Measurements from ENCODE around the gene JAM3. TPM values are rescaled to one million over a fixed set of nuclear protein-coding genes. Genes with fewer than 3 reads are reported as not detected.
A peak's percentile ranks its signal among the peaks of the same experiment; 100 is the strongest.

JAM3 gene
- total RNA-seq (2012; rRNA removed) = 59.1 and 62.3 TPM in 2 replicates

GRCh38 chr11:134068829-134069425 is at the start of gene JAM3:
Gene JAM3 (plus strand): TSS chr11:134069072. CDS start chr11:134069084, 12 bp downstream.
- no peaks in the 10 kb centered on the region for H3K36me3 ChIP-seq (ENCODE audit: insufficient read depth, low read length)
- H3K9ac ChIP-seq (ENCODE audit: low read depth, low read length) = peak within 1 kb of the TSS; percentile 90
- H3K4me1 ChIP-seq (ENCODE audit: control insufficient read depth, insufficient read depth, low read length) = peaks cover 25% of the 10 kb centered on the region
- H3K4me3 ChIP-seq (ENCODE audit: low read length) = peak within 1 kb of the TSS; percentile 99
- H3K4me2 ChIP-seq (ENCODE audit: low read length) = peak within 1 kb of the TSS; percentile 82
- H3K27me3 ChIP-seq (ENCODE audit: control insufficient read depth, insufficient read depth, low read length) = peaks cover 20% of the 10 kb centered on the region
- no peaks in the 10 kb centered on the region for H3K9me3 ChIP-seq (replicated peaks; ENCODE audit: low read length)

GRCh38 chr11:134019500-134019899 is 49.4 kb upstream of the JAM3 start:
- Histone ChIP-seq H3K4me2 (ENCODE audit: low read length) (no peak overlapping the region), H3K36me3 (ENCODE audit: insufficient read depth, low read length) (no peaks in the 10 kb centered on the region), H3K27me3 (ENCODE audit: control insufficient read depth, insufficient read depth, low read length) (peaks cover 33% of the 10 kb centered on the region), H3K9ac (ENCODE audit: low read depth, low read length) (no peak overlapping the region), H3K9me3 (replicated peaks; ENCODE audit: low read length) (no peaks in the 10 kb centered on the region), H3K4me1 (ENCODE audit: control insufficient read depth, insufficient read depth, low read length) (peaks cover 8% of the 10 kb centered on the region), H3K4me3 (ENCODE audit: low read length) (no peak overlapping the region)

GRCh38 chr11:134020598-134020997 is 48.3 kb upstream of the JAM3 start:
- Histone ChIP-seq H3K27me3 (ENCODE audit: control insufficient read depth, insufficient read depth, low read length) (peaks cover 33% of the 10 kb centered on the region), H3K4me1 (ENCODE audit: control insufficient read depth, insufficient read depth, low read length) (peaks cover 19% of the 10 kb centered on the region), H3K9ac (ENCODE audit: low read depth, low read length) (no peak overlapping the region), H3K9me3 (replicated peaks; ENCODE audit: low read length) (no peaks in the 10 kb centered on the region), H3K36me3 (ENCODE audit: insufficient read depth, low read length) (no peaks in the 10 kb centered on the region), H3K4me2 (ENCODE audit: low read length) (no peak overlapping the region), H3K4me3 (ENCODE audit: low read length) (no peak overlapping the region)

GRCh38 chr11:134021326-134021725 is 47.5 kb upstream of the JAM3 start:
- Histone ChIP-seq H3K4me1 (ENCODE audit: control insufficient read depth, insufficient read depth, low read length) (peaks cover 25% of the 10 kb centered on the region), H3K9me3 (replicated peaks; ENCODE audit: low read length) (no peaks in the 10 kb centered on the region), H3K4me3 (ENCODE audit: low read length) (no peak overlapping the region), H3K36me3 (ENCODE audit: insufficient read depth, low read length) (no peaks in the 10 kb centered on the region), H3K4me2 (ENCODE audit: low read length) (no peak overlapping the region), H3K27me3 (ENCODE audit: control insufficient read depth, insufficient read depth, low read length) (peaks cover 27% of the 10 kb centered on the region), H3K9ac (ENCODE audit: low read depth, low read length) (no peak overlapping the region)

GRCh38 chr11:134022748-134023147 is 46.1 kb upstream of the JAM3 start:
- Histone ChIP-seq H3K4me3 (ENCODE audit: low read length) (no peak overlapping the region), H3K27me3 (ENCODE audit: control insufficient read depth, insufficient read depth, low read length) (peaks cover 13% of the 10 kb centered on the region), H3K9me3 (replicated peaks; ENCODE audit: low read length) (no peaks in the 10 kb centered on the region), H3K9ac (ENCODE audit: low read depth, low read length) (no peak overlapping the region), H3K4me1 (ENCODE audit: control insufficient read depth, insufficient read depth, low read length) (peaks cover 25% of the 10 kb centered on the region), H3K36me3 (ENCODE audit: insufficient read depth, low read length) (no peaks in the 10 kb centered on the region), H3K4me2 (ENCODE audit: low read length) (no peak overlapping the region)

- Histone ChIP-seq H3K4me3 (ENCODE audit: low read length) (no peak overlapping the region), H3K9me3 (replicated peaks; ENCODE audit: low read length) (no peaks in the 10 kb centered on the region), H3K9ac (ENCODE audit: low read depth, low read length) (no peak overlapping the region), H3K4me1 (ENCODE audit: control insufficient read depth, insufficient read depth, low read length) (peaks cover 25% of the 10 kb centered on the region), H3K36me3 (ENCODE audit: insufficient read depth, low read length) (no peaks in the 10 kb centered on the region), H3K4me2 (ENCODE audit: low read length) (peak overlapping the region; percentile 16), H3K27me3 (ENCODE audit: control insufficient read depth, insufficient read depth, low read length) (peaks cover 13% of the 10 kb centered on the region)
These were observed 44.3 kb upstream of the JAM3 start for GRCh38 chr11:134024420-134025081.

GRCh38 chr11:134025082-134025429 is 43.8 kb upstream of the JAM3 start:
- no peak overlapping the region for H3K4me3 ChIP-seq (ENCODE audit: low read length)
- no peaks in the 10 kb centered on the region for H3K9me3 ChIP-seq (replicated peaks; ENCODE audit: low read length)
- no peaks in the 10 kb centered on the region for H3K36me3 ChIP-seq (ENCODE audit: insufficient read depth, low read length)
- peaks cover 13% of the 10 kb centered on the region for H3K27me3 ChIP-seq (ENCODE audit: control insufficient read depth, insufficient read depth, low read length)
- no peak overlapping the region for H3K9ac ChIP-seq (ENCODE audit: low read depth, low read length)
- peaks cover 25% of the 10 kb centered on the region for H3K4me1 ChIP-seq (ENCODE audit: control insufficient read depth, insufficient read depth, low read length)
- H3K4me2 ChIP-seq (ENCODE audit: low read length) = peak overlapping the region; percentile 16

GRCh38 chr11:134026655-134027343 is 42.1 kb upstream of the JAM3 start:
- Histone ChIP-seq H3K27me3 (ENCODE audit: control insufficient read depth, insufficient read depth, low read length) (peaks cover 14% of the 10 kb centered on the region), H3K9me3 (replicated peaks; ENCODE audit: low read length) (no peaks in the 10 kb centered on the region), H3K4me2 (ENCODE audit: low read length) (no peak overlapping the region), H3K4me3 (ENCODE audit: low read length) (no peak overlapping the region), H3K9ac (ENCODE audit: low read depth, low read length) (no peak overlapping the region), H3K36me3 (ENCODE audit: insufficient read depth, low read length) (no peaks in the 10 kb centered on the region), H3K4me1 (ENCODE audit: control insufficient read depth, insufficient read depth, low read length) (peaks cover 25% of the 10 kb centered on the region)

GRCh38 chr11:134027671-134028070 is 41.2 kb upstream of the JAM3 start:
- no peak overlapping the region for H3K9ac ChIP-seq (ENCODE audit: low read depth, low read length)
- H3K4me1 ChIP-seq (ENCODE audit: control insufficient read depth, insufficient read depth, low read length) = peaks cover 31% of the 10 kb centered on the region
- H3K4me2 ChIP-seq (ENCODE audit: low read length) = no peak overlapping the region
- H3K4me3 ChIP-seq (ENCODE audit: low read length) = no peak overlapping the region
- no peaks in the 10 kb centered on the region for H3K36me3 ChIP-seq (ENCODE audit: insufficient read depth, low read length)
- H3K9me3 ChIP-seq (replicated peaks; ENCODE audit: low read length) = no peaks in the 10 kb centered on the region
- H3K27me3 ChIP-seq (ENCODE audit: control insufficient read depth, insufficient read depth, low read length) = peaks cover 18% of the 10 kb centered on the region

- Histone ChIP-seq H3K4me2 (ENCODE audit: low read length) (no peak overlapping the region), H3K9ac (ENCODE audit: low read depth, low read length) (no peak overlapping the region), H3K4me1 (ENCODE audit: control insufficient read depth, insufficient read depth, low read length) (peaks cover 38% of the 10 kb centered on the region), H3K27me3 (ENCODE audit: control insufficient read depth, insufficient read depth, low read length) (peaks cover 18% of the 10 kb centered on the region), H3K9me3 (replicated peaks; ENCODE audit: low read length) (no peaks in the 10 kb centered on the region), H3K36me3 (ENCODE audit: insufficient read depth, low read length) (no peaks in the 10 kb centered on the region), H3K4me3 (ENCODE audit: low read length) (no peak overlapping the region)
These were observed 40.4 kb upstream of the JAM3 start for GRCh38 chr11:134028368-134028920.

- H3K4me3 ChIP-seq (ENCODE audit: low read length) = no peak overlapping the region
- H3K4me2 ChIP-seq (ENCODE audit: low read length) = no peak overlapping the region
- peaks cover 31% of the 10 kb centered on the region for H3K4me1 ChIP-seq (ENCODE audit: control insufficient read depth, insufficient read depth, low read length)
- H3K36me3 ChIP-seq (ENCODE audit: insufficient read depth, low read length) = no peaks in the 10 kb centered on the region
- no peaks in the 10 kb centered on the region for H3K9me3 ChIP-seq (replicated peaks; ENCODE audit: low read length)
- H3K27me3 ChIP-seq (ENCODE audit: control insufficient read depth, insufficient read depth, low read length) = peaks cover 13% of the 10 kb centered on the region
- H3K9ac ChIP-seq (ENCODE audit: low read depth, low read length) = no peak overlapping the region
These were observed 38.0 kb upstream of the JAM3 start for GRCh38 chr11:134030853-134031252.
